GM21447 (cell line): ENCODE results near the gene CASP9.
"Not testable (repeated sequence)": the region's sequence is repeated elsewhere in the genome, so short reads cannot be mapped to it uniquely, and the experiment has no call there.

Source experiments
- ATAC-seq: cut with Tn5 transposase; IDR thresholded peaks from one replicate; pipeline ENCODE4 v1.9.1; 2021; ENCODE audit not compliant: unreplicated experiment

CASP9 gene

DNA sequence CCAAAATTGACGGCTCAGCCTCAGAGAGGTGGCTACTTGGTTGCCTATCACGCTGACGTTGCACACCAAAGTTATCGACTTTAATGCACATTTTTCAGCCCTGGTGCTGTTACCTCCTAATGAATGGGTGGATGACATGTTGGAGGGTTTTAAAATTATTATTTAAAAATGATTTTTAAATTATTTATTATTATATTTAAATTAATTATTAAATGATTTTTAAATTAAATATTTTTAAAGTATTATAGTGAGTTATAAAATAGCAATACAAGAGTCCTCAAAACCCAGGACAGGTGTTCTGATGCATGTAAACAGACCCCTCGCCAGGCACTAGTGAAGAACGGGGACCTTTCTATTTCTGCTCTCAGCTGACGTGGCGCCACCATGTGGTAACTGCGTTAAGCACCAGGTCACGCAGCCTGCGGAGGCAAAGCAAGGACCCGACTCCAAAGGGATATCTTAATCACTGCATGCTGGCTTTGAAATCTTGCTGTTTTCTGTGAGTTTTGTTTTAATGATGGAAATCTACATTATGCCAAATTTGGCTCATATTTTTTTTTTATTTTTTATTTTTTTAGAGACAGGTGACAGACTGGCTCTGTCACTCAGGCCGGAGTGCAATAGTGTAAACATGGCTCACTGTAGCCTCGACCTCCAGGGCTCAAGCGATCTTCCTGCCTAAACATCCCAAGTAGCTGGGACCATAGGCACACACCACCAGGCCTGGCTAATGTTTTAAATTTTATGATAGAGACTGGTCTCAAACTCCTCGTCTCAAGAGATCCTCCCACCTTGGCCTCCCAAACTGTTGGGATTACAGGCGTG lies 22.6 kb downstream of the CASP9 start:
- no peak for ATAC-seq

DNA sequence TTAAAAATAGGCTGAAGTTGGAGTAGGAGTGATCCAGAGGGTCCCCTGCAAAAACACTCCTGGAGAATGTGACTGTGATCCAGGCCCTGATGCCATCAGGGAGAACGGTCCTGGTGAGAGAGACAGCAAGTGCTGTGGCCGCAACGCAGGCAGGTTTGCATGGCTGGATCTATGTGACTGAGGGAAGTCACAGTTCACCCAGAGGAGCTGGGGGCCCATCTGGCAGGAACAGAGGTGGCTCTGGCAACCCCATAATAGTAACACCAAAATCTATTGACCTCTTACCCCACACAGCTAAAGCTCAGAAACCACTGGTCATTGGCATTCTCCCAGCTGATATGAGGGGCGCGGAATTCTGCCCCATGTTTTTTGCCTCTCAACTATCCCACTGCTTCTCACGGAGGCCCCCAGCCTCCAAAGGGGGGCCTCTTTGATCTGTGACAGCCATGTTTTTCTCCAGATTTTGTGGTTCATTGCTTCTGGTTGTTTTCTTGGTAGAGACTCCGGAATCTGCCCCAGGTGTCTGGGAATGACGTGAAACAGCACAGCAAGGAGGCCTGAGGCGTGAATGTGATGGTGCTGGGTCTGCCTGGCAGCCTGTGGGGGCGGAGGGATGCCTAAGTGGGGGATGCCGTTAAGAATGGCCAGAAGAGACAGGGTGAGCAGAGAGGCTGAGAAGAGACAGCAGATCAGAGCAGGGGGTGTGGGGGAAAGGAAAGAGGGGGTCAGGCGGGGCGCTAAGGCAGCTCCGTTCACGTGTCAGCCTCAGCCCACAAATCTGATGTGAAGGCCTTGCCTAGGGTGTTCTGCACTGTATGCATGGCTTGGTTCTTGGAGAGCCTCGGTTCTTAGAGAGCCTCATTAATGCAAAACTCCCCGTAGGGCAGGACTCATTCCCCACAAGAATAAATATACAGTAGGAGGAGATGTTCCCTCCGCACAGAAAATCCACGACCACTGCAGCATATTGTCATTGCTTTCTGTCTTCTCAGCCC lies 23.5 kb downstream of the CASP9 start:
- no peak for ATAC-seq

- ATAC-seq, result no peak
These were observed 30.1 kb downstream of the CASP9 start for GRCh38 chr1:15493869-15494390.

DNA sequence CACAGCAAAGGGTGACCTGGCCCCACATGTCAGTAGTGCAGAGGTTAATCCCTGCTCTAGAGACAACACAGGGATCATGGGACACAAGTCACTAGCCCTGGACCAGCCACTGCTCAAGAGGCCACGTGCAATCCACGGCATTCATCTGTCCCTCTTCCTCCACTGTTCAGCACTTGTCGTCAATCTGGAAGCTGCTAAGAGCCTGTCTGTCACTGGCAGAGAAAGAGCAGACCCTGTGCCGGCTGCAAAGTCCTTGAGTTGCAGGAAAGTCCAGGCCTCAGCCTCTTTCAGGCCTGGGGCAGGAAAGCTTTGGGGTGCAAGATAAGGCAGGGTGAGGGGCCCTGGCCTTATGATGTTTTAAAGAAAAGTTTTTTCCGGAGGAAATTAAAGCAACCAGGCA lies 31.4 kb downstream of the CASP9 start:
- no peak for ATAC-seq

DNA sequence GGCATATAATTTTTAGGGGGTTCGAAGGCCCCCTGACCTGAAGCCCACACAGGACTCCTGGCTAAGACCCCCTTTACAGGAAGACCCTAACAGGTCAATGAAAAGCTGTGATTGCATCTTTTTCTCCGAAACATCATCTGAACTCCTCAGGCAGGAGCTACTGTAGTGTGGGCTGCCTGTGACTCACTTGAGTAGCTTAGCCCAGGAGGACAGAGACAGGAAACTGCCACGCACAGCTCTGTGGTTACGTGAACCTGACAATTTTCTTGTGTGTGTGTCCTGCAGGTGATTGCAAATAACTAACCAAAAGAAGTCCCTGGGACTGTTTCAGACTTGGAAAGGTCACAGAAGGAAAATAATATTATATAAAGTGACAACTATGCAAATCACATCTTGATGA lies 33.0 kb downstream of the CASP9 start:
- not testable (repeated sequence) for ATAC-seq

DNA sequence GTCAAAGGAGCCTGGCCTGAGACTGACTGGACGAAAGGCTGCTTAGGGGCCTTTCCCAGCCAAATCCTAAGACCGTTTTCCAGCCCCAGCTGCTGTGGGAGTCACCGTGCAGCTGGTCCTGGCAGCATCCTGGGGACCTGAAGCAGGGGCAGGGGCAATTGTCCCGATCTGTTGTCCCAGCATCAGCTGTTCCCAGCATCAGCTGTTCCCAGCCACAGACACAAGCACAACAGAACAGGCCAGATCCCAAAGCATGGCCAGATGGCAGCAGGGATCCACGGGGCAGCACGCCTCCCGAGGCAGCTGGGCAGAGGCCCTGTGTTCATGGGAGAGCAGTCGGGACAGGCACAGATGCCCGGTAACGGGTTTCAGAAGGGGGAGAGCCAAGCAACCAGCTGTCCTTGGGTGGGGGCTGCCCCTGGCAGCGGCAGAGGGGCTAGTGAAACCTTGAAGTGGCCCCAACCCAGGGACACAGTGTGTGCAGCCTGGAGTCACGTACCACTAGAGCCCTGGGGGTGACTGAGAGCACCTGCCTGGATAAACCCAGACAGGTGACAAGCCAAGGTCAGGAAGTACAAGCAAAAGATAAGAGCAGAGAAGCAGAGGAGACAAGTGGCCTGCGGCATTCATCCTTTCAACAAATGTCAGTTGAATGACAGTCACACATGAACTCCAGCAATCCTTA lies 34.8 kb downstream of the CASP9 start:
- no peak for ATAC-seq

- no peak for ATAC-seq
These were observed 35.6 kb downstream of the CASP9 start for GRCh38 chr1:15488371-15488770.

GRCh38 chr1:15486844-15487610 lies 37.0 kb downstream of the CASP9 start:
- not testable (repeated sequence) for ATAC-seq

- ATAC-seq, result no peak
These were observed 38.4 kb downstream of the CASP9 start for GRCh38 chr1:15485636-15486035.

- not testable (repeated sequence) for ATAC-seq
These were observed 39.6 kb downstream of the CASP9 start for GRCh38 chr1:15484443-15484842.

GRCh38 chr1:15483971-15484370 lies 40.0 kb downstream of the CASP9 start:
- ATAC-seq, result no peak

DNA sequence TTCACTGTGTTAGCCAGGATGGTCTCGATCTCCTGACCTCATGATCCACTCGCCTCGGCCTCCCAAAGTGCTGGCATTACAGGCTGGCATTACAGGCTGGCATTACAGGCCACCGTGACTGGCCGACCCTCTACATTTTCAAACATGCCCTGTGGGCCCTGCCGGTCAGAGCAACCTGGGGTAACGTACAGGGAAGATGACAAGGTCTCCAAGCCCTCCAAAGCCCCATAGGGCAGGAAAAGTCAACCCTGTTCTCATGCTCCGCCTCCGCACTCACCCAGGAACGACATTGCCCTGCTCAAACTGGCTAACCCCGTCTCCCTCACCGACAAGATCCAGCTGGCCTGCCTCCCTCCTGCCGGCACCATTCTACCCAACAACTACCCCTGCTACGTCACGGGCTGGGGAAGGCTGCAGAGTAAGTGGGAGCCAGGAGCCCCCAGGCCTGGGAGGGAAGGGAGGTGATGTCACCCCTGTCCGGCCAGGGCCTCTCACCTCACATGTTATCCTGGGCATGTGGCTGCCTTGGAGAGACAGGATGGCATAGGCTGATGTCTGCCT lies 41.0 kb downstream of the CASP9 start:
- not testable (repeated sequence) for ATAC-seq

DNA sequence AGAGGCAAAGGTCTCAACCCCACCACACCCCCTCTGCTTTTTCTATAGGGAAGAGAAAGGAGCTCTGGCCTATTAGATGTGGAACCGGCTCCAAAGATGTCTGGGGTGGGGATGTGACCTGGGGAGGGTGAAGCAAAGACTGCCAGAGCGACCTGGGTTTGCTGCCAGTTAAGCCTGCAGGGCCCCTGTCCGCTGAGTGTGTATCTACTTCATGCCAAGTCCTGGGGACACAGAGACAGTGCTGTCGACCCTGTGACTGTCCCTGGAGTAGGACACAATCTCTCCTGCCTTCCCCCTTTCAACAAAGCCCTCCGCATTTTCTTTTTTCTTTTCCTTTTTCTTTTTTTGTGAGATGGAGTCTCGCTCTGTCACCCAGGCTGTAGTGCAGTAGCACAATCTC lies 41.6 kb downstream of the CASP9 start:
- ATAC-seq, result not testable (repeated sequence)

GRCh38 chr1:15479654-15480347 lies 44.2 kb downstream of the CASP9 start:
- ATAC-seq, result no peak

DNA sequence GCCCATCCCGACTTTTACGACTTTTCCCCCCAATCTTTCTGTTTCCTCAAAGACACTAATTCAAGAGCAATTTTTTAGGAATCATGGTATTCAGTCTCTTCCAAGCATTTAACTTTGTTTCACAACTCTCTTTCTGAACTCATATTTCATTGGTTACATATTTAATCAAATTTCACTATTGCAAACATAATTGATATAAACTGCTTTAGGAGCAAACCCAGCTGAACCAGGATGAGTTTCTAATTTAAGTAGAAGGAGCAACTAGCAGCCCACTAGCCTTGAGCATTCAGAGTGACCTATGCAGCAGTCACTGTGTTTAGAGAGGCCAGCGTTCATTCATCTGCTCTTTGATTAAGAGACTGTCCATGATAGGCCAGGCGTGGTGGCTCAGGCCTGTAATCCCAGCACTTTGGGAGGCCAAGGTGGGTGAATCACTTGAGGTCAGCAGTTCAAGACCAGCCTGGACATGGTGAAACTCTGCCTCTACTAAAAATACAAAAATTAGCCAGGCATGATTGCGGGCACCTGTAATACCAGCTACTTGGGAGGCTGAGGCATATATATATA lies 46.3 kb downstream of the CASP9 start:
- no peak for ATAC-seq

GRCh38 chr1:15476927-15477326 lies 47.1 kb downstream of the CASP9 start:
- no peak for ATAC-seq

- no peak for ATAC-seq
These were observed 48.2 kb downstream of the CASP9 start, which contains the start of gene CELA2B for GRCh38 chr1:15475752-15476314. CELA2B (plus strand) TSS chr1:15476104; CDS start chr1:15476126, 22 bp downstream.

DNA sequence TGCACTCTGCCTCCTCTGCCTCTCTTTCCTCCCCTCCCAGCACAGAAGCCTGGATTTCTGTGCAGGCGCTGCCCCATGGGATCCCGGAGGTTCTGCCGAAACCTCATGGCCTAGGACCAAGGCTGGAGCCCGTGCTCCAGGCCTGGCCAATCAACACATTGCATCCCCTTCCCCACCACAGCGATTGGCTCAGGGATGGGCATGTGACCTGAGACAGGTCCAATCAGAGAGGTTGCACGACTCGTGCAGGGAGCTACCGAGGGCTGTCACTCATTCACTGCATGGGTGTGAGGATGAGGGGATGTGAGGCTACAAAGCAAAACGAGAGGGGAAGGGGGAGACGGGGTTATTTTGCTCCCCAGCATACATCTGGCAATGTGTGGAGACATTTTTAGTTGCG lies 51.4 kb downstream of the CASP9 start:
- no peak for ATAC-seq
